Loucy (cell line): ENCODE results near the gene PMFBP1.

ENCODE experiments used
- H2AFZ ChIP-seq: fragments of 200-600 bp; sonication (generic); 2 replicates; pipeline ENCODE4 v1.6.0; 2016; ENCODE audit warnings: antibody characterized with exemption, mild to moderate bottlenecking, low read length, moderate library complexity
- H3F3A ChIP-seq: fragments of 200-600 bp; 2 replicates; pipeline ENCODE4 v1.6.0; 2016; ENCODE audit warnings: antibody characterized with exemption, low read depth, mild to moderate bottlenecking
- H3K27me3 ChIP-seq: fragments of 200-600 bp; sonication (generic); 2 replicates; pipeline ENCODE4 v1.6.1; 2014; ENCODE audit warnings: low read length, mild to moderate bottlenecking; ENCODE audit not compliant: insufficient read depth, poor library complexity, severe bottlenecking
- H3K36me3 ChIP-seq: fragments of 200-600 bp; sonication (generic); 2 replicates; pipeline ENCODE4 v1.6.1; 2016; ENCODE audit warnings: low read length; ENCODE audit not compliant: insufficient read depth
- H3K4me1 ChIP-seq: fragments of 200-600 bp; sonication (generic); 2 replicates; pipeline ENCODE4 v1.5.1; 2014; ENCODE audit warnings: low read length, mild to moderate bottlenecking; ENCODE audit not compliant: insufficient read depth, poor library complexity, severe bottlenecking
- H3K4me2 ChIP-seq: fragments of 200-600 bp; sonication (generic); 2 replicates; pipeline ENCODE4 v1.6.0; 2014; ENCODE audit warnings: antibody characterized with exemption, low read length, low read depth, mild to moderate bottlenecking; ENCODE audit not compliant: poor library complexity, severe bottlenecking
- H3K4me3 ChIP-seq: fragments of 200-600 bp; sonication (generic); 2 replicates; pipeline ENCODE4 v1.5.1; 2014; ENCODE audit warnings: low read length, mild to moderate bottlenecking, mixed read lengths; ENCODE audit not compliant: poor library complexity, severe bottlenecking
- H3K79me2 ChIP-seq: fragments of 200-600 bp; sonication (generic); 2 replicates; pipeline ENCODE4 v1.6.1; 2014; ENCODE audit warnings: low read length; ENCODE audit not compliant: insufficient read depth
- H3K9ac ChIP-seq: fragments of 200-600 bp; sonication (generic); 2 replicates; pipeline ENCODE4 v1.6.0; 2014; ENCODE audit warnings: mild to moderate bottlenecking, low read depth, low read length, moderate library complexity; ENCODE audit not compliant: poor library complexity, severe bottlenecking
- H3K9me2 ChIP-seq: fragments of 200-600 bp; sonication (generic); replicated peaks from 2 replicates; pipeline ENCODE4 v1.6.1; 2016; ENCODE audit warnings: low read depth, low read length, mixed read lengths
- H3K9me3 ChIP-seq: fragments of 200-600 bp; sonication (generic); 2 replicates; pipeline ENCODE4 v1.6.1; 2014; ENCODE audit warnings: mild to moderate bottlenecking, antibody characterized with exemption, low read length, low read depth; ENCODE audit not compliant: insufficient read depth
- H4K20me1 ChIP-seq: fragments of 200-600 bp; sonication (generic); 2 replicates; pipeline ENCODE4 v1.6.0; 2014; ENCODE audit warnings: antibody characterized with exemption, low read length, mild to moderate bottlenecking; ENCODE audit not compliant: insufficient read depth, poor library complexity, severe bottlenecking
- EZH2phosphoT487 ChIP-seq: fragments of 200-600 bp; IDR thresholded peaks from 2 replicates; pipeline ENCODE4 v1.6.1; 2018; ENCODE audit warnings: antibody characterized with exemption, mild to moderate bottlenecking, moderate library complexity, borderline replicate concordance
- TF ChIP-seq, protein P1 (sequence below): fragments of 200-600 bp; sonication (generic); conservative IDR thresholded peaks from 2 replicates; pipeline ENCODE4 v1.5.1; 2014; ENCODE audit warnings: mild to moderate bottlenecking, antibody characterized with exemption, low read length

Gene PMFBP1

DNA sequence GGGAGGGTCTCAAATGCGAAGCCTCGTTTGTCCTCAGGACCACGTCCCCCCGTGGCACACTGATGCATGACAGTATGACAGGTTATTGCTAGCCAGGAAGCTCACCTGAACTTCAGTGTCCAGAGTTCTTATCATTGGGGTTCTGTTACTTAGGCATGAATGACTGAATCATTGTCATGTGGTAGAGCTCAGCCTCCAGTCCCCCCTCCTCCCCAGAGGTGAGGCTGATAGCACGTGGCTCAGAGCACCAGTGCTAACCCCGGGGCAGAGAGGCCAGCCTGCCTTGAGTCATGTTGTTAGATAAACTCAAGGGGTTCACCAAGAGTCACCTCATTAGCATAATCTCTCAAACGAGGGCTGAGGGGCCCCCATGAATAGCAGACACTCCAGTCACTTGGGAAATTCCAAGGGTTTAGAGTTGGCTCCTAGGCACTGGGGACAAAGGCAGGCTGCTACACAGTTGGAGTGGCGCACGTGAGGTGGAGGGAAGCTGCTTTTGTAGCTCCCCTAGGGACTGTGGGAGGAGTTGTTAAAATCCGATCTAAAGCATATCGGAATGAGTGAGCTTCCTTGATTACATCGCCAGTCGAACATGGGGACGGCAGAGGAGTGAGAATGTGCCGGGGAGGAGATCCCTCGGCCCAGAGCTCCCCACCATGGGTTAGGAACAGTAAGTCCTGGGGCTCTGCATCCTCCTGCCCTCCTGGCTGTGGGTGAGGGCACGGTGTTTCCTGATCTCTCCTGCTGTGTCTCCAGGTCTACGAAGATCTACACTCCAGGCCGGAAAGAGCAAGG is 60.1 kb downstream of the PMFBP1 start:
- H3K79me2 ChIP-seq: no peaks in the 10 kb centered on the region
- no peaks in the 10 kb centered on the region for H3K4me1 ChIP-seq
- no peaks in the 10 kb centered on the region for H3F3A ChIP-seq
- no peak overlapping the region for H3K4me3 ChIP-seq
- H4K20me1 ChIP-seq: no peaks in the 10 kb centered on the region
- peaks cover 61% of the 10 kb centered on the region for H3K36me3 ChIP-seq
- H3K9me3 ChIP-seq: no peaks in the 10 kb centered on the region
- H3K27me3 ChIP-seq: no peaks in the 10 kb centered on the region
- H2AFZ ChIP-seq: no peak overlapping the region
- no peaks in the 10 kb centered on the region for H3K9me2 ChIP-seq
- no peak overlapping the region for H3K4me2 ChIP-seq
- TF ChIP-seq, protein P1, sequence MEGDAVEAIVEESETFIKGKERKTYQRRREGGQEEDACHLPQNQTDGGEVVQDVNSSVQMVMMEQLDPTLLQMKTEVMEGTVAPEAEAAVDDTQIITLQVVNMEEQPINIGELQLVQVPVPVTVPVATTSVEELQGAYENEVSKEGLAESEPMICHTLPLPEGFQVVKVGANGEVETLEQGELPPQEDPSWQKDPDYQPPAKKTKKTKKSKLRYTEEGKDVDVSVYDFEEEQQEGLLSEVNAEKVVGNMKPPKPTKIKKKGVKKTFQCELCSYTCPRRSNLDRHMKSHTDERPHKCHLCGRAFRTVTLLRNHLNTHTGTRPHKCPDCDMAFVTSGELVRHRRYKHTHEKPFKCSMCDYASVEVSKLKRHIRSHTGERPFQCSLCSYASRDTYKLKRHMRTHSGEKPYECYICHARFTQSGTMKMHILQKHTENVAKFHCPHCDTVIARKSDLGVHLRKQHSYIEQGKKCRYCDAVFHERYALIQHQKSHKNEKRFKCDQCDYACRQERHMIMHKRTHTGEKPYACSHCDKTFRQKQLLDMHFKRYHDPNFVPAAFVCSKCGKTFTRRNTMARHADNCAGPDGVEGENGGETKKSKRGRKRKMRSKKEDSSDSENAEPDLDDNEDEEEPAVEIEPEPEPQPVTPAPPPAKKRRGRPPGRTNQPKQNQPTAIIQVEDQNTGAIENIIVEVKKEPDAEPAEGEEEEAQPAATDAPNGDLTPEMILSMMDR: no peak
- TF ChIP-seq EZH2phosphoT487: no peak
- H3K9ac ChIP-seq: no peak overlapping the region

DNA sequence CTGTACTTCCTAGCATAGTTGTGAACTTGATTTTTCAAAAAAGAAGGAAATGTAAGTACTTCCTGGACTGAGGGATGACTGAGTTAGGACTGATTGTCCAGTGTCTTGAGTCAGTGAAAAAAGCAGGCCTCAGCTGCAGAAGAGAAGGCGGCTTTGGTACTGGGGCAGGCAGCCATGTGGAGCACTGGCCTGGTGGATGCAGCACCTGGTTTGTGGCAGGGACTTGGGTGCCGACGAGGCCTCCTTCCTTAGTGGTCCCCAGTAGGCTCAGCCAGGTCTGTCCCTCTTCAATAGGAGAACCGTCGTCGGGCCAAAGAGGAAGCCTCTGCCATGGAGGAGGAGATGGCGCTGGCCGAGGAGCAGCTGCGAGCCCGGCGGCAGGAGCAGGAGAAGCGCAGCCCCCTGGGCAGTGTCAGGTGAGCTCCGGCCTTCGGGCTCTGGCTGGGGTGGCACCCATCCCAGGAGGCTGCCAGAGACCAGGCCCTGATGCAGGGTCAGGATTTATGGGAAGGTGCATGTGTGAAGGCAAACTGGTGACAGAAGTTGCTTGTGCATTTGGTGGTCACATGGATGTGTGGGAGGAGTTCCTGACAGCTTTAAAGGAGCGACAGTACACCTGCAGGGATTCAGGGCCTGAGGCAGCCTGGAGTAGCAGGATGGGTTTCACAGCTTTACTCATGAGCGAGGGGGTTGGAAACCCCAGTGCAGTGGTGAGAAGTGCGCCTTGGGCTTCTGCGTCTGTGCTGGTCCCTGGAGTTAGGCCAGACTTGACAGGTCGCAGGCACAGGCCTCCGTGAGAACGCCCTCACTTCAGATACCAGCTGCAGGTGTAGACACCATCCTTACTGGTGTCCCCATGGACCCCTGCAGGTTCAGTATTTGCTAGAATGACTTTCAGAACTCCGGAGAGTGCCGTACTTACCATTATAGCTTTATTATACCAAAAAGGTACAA is 61.0 kb downstream of the PMFBP1 start:
- Histone ChIP-seq H3K9ac (no peak overlapping the region), H3K27me3 (no peaks in the 10 kb centered on the region), H3K4me2 (no peak overlapping the region), H4K20me1 (no peaks in the 10 kb centered on the region), H3K4me1 (no peaks in the 10 kb centered on the region), H3K9me3 (no peaks in the 10 kb centered on the region), H2AFZ (no peak overlapping the region), H3K9me2 (no peaks in the 10 kb centered on the region), H3K36me3 (peaks cover 69% of the 10 kb centered on the region), H3K79me2 (no peaks in the 10 kb centered on the region), H3K4me3 (no peak overlapping the region), H3F3A (no peaks in the 10 kb centered on the region)
- TF ChIP-seq, protein P1: no peak
- TF ChIP-seq EZH2phosphoT487: no peak

DNA sequence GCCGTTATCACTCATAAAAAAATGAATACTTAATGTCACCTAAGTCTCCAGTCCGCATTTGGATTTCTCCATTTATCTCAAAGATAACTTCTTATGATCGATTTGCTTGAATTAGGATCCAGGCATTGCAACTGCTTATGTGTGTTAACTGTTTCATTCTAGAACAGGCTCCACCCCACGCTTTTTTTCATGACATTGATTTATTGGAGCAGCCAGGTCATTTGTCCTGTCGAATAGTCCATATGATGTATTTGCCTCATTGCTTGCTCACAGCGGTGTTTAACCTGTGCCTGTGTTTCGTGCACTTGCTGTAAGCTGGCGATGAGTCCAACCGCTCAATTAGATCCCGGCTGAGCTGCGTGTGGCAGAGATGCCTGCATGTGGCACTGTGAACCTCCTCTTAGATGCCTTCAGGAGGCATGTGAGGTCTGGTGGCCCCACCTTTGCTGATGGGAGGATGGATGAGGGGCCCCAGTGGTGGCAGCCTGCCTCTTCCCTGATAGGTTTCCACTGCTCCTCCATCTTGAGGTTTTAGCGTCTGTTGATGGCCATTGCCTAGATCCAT is 61.9 kb downstream of the PMFBP1 start:
- Histone ChIP-seq H2AFZ (no peak overlapping the region), H4K20me1 (no peaks in the 10 kb centered on the region), H3F3A (no peaks in the 10 kb centered on the region), H3K4me3 (no peak overlapping the region), H3K9me2 (no peaks in the 10 kb centered on the region), H3K36me3 (peaks cover 78% of the 10 kb centered on the region), H3K9ac (no peak overlapping the region), H3K27me3 (no peaks in the 10 kb centered on the region), H3K4me1 (no peaks in the 10 kb centered on the region), H3K9me3 (no peaks in the 10 kb centered on the region), H3K79me2 (no peaks in the 10 kb centered on the region), H3K4me2 (no peak overlapping the region)
- no peak for TF ChIP-seq EZH2phosphoT487
